ELR (cell line): Measurements from ENCODE around the gene CDC123.
"Not testable (repeated sequence)": the region's sequence is repeated elsewhere in the genome, so short reads cannot be mapped to it uniquely, and the experiment has no call there.

Experiments used
- DNase-seq: peaks from one replicate; pipeline ENCODE4 v3.0.0-alpha.2; 2015; ENCODE audit warnings: low read depth

CDC123 gene

GRCh38 chr10:12195603-12196506, at the start of gene CDC123, which contains the start of gene NUDT5:
CDC123 (plus strand) TSS chr10:12196188; CDS start chr10:12196246, 58 bp downstream.
NUDT5 (minus strand) TSS chr10:12195891; CDS start chr10:12186291, 9,600 bp downstream.
- peak; percentile 93 for DNase-seq

DNA sequence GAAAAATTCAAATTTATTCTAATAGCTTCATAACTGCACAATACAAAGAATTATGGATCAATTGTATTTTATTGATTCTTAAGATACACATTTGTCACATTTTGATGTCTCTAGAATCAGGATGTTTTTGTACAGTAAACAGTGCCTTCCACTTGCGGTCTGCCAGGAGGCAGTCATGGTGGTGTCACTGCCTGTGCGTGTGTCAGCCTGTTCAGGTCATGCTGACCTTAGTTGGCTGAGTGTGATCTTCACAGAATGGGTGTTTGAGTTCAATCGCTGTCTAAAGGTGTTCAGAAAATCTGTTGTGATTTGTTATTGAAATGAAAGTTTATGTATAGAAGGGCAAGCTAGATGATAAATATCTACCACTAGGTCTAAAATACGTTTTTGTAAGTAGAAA, 45.8 kb upstream of the CDC123 start:
- no peak for DNase-seq

DNA sequence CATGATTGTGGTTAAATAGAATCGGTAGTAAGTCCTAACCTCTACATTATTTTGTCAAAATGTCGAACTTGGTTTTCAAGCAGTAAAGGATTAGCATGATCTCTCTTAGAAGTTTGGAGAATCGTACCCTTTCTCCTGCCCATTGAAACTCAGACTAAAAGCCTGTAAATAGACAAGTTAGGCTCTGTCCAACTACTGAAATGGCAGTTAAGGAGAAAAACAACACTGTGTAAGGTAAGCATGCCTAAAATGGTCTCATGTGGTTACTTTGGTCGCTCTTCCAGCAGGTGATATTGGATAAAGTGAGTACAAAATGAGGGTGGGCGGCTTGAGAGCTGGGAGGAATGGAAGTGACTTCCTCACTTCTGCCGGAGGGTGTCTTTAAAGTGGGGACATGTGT, 41.5 kb upstream of the CDC123 start:
- no peak for DNase-seq

DNA sequence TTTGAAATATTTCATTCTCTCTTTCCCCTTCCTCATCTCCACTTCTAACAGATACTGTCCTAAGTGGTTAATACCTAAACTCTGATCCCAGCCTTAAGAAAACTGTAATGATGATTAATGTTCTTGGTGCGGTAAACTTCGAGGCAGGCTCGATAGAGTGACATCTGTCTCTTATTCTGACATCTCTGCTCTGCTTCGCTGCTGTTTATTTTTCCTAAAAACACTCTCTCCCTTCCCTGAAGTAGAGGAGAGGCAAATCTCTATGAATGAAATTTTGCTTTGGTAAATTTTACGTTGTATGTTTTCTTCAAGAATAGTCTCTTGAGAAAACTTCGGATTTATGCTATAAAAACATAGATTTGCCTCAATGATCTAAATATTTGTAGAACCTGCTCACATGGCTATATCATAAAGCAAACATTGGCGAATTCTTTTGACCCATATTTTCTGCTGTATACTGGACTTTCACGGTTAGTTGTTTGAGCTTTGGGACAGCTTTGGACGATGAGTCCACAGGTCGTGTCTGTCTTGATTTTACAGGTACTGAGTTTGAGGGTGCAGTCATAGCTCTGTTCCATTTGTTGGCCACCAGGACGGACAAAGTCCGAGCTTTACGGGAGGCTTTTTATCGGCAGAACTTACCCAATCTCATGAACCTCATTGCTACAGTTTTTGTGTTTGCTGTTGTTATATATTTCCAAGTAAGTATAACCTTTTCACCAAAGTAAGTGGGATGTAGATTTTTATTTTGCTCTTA, 39.4 kb upstream of the CDC123 start:
- DNase-seq = no peak

- DNase-seq = no peak
These were observed 37.9 kb upstream of the CDC123 start for GRCh38 chr10:12158111-12158510.

GRCh38 chr10:12160664-12161063, 35.3 kb upstream of the CDC123 start:
- no peak for DNase-seq

GRCh38 chr10:12162927-12163326, 33.1 kb upstream of the CDC123 start:
- no peak for DNase-seq

DNA sequence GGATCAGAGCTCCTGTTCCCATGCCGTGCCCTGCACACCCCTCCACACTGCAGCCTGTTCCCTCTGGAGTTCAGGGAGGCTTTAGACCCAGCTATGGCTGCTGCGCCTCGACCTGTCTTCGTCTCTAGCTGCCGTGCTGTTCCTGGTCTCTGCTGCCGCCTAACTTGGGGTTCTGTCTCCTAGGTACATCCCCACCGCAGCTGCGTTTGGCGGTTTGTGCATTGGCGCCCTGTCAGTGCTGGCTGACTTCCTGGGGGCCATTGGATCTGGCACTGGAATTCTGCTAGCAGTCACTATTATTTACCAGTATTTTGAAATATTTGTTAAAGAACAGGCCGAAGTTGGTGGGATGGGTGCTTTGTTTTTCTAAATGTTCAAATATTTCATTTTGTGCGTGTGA, 31.9 kb upstream of the CDC123 start:
- no peak for DNase-seq

GRCh38 chr10:12165036-12165435, 31.0 kb upstream of the CDC123 start:
- DNase-seq = no peak

DNA sequence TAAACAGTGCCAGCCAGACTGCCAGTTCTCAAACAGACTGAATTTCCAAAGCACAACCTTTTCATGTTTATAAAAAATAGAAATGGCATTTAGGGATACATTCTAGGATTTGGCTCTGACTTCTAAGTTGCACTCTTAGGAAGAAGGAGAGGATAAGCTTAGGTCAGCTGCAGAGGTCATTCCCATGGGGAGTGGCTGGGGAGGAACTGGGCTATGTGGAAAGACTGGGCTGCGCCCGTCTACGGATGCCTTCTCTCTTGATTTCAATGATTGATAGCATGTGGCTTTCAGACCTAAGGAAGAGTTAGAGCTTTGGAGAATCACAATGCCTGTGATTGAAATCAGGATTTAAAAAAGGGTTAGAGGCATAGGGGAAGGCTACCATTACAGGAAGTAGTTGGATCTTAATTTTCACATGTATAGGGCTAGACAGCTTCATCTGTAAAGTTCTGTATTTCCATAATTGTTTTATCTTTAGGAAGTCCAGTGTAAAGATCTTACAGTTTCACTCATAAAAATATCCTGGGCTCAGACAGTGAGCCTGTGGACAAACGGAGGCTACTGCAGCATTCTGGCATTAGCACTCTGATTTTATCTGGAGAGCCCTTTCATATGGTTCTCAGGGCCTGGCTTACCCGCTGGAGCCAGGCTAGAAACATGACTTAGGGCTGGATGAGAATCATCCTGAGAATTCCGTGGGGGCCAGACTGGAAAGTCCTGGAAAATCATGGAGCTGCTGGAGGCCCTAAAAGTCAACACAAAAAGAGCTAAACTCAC, 29.8 kb upstream of the CDC123 start:
- DNase-seq = no peak

GRCh38 chr10:12171512-12171911, 24.5 kb upstream of the CDC123 start:
- DNase-seq = not testable (repeated sequence)

DNA sequence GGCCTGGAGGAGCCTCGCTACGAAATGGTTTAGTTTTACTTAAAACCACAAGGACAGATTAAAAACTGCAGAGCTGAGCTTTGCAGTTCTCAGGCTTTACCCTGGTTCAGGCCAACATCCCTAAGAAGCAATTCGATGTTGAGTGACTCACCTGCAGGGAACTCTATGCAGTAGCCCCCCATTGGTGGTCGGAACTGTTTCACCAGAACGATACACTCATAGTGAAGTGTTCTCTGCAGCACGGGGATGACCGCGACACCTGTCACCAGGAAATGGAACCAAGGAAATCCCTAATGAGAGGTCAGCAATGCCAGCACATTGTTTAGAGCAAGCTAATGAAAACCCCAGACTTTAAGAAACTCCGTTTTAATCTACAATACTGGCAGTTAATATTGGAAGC, 18.3 kb upstream of the CDC123 start:
- peak; percentile 97 for DNase-seq

GRCh38 chr10:12179606-12180170, 16.3 kb upstream of the CDC123 start:
- DNase-seq = no peak

DNA sequence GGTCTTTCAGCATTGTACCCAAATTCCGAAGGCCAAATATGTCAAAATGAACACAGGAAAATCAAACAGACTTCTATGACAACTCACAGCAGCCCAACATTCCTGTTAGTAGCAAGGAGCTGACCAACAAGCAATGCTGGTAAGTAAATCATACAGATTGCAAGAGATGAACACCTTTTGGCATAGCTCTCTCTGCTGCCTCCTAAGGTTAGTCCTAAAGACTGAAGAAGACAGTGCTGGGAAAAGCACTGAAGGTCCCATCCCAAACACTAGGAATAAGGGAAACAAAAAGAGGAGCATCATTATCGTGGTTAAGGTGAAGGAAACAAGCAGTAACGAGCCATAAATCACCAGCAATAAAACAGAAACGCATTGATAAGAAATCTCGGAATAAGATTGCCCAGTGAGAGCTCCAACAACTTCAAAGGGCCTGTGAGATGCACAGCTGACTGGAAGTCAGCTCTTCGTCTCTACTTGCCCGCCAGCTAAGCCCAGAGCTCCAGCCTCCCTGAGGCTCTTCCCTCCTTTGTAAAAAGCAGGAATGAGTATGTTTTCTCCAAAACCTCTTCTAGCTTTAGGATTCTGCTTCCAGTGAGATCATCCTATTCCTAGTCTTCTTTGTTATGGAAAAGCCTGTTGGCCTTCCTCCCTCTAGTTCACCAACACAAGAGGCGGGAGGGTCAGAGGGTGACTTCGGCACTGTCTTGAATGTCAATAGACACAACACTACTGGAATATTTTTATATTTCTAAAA, 15.6 kb upstream of the CDC123 start:
- no peak for DNase-seq

DNA sequence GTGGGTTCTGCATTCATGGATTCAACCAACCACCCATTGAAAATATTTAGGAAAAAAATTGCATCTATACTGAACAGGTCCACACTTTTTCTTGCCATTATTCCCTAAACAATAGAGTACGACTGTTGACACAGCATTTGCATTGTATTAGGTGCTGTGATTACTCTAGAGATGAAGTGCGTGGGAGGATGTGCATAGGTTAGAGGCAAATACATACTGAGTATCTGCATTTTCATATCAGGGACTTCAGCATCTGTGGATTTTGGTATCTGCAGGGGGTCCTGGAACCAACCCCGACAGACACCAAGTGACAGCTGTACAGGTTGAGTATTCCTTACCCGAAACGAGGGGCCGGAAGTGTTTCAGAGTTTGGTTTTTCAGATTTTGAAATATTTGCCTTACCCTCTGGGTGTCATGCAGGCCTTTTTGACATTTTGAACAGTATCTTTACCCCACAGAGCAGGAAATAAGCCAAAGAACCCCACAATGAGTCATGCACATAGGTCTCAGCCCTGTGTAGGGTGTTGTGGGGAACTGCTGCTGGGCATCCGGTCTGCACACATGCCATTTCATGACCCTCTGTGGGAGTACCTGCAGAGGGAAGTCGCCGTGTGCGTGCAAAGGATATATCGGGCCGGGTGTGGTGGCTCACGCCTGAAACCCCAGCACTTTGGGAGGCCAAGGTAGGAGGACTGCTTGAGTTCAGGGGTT, 14.8 kb upstream of the CDC123 start:
- DNase-seq = peak; percentile 84

DNA sequence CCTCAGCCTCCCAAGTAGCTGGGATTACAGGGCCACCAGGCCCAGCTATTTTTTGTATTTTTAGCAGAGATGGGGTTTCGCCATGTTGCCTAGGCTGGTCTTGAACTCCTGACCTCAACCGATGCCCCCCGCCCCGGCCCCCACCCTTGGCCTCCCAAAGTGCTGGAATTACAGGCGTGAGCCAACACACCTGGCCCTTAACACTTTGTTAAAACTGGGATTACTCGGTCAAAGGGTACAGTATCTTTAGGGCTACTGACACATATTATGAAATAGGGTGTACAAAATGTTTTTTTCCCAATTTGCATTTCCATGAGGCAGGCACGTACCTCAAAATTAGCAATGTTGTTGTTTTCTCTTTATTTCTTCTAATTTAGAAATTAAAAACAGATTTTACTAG, 11.8 kb upstream of the CDC123 start:
- no peak for DNase-seq

GRCh38 chr10:12186323-12186722, 9.7 kb upstream of the CDC123 start:
- DNase-seq = peak; percentile 81

DNA sequence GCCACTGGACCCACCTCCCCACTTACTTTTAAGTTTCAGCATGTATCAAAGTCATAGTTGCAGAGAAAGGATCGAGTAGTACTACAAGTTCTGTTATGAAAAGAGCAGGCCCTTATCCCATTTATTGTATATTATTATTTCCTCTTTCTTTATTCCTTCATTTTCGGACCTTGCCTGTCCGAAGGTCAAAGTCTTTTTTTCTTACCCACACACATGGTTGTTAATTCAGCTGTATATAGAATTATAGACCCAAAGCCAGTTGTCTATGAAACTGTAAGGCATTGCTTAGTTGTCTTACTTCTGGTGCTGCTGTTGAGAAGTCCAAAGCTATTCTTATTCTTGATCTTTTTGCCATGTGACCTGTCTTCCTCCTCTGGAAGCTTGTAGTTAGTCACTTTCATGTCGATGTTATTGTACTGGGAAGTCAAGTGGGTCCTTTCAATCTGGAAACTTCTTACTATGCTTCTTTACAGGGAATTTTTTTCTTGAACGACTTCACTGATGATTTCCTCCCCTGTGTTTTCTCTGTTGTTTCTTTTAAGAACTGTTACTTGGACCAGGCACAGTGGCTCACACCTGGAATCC, 8.6 kb upstream of the CDC123 start:
- no peak for DNase-seq

DNA sequence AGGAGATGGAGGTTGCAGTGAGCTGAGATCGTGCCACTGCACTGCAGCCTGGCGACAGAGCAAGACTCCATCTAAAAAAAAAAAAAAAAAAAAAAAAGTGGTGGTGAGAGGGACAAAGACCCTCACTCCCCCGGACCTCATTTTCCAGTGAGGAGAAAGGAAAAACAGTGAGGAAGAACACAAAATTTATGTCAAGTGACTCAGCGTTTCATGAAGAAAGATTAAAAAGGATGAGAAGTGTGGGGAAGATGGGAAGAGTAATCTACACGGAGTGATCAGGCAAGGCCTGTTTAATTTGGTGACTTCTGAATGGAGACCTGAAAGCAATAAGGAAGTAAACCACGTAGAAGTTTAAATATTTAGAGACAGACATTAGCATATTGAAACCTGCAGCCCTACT, 7.3 kb upstream of the CDC123 start:
- no peak for DNase-seq

DNA sequence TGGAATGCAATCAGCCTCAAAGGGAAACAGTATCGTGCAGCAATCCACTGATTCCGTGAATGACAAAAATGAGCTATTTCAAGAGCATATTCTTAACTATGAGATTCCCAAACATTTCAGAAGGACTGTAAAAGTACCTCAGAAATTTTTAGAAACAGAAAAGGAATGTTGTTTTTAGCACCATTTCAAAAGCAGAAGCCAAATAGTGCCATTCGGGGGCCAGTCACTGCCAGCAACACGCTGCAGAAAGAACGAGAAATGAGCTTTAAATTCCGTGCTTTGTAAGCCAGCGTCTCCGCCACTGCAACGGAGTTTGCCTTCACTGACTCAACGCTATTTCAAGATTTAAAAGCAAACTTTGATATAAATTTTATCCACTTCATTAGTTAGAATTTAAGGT, 6.6 kb upstream of the CDC123 start:
- DNase-seq = no peak
